ENCODE measurements around the gene RNF13.

RNF13 gene, protein sequence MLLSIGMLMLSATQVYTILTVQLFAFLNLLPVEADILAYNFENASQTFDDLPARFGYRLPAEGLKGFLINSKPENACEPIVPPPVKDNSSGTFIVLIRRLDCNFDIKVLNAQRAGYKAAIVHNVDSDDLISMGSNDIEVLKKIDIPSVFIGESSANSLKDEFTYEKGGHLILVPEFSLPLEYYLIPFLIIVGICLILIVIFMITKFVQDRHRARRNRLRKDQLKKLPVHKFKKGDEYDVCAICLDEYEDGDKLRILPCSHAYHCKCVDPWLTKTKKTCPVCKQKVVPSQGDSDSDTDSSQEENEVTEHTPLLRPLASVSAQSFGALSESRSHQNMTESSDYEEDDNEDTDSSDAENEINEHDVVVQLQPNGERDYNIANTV

DNA sequence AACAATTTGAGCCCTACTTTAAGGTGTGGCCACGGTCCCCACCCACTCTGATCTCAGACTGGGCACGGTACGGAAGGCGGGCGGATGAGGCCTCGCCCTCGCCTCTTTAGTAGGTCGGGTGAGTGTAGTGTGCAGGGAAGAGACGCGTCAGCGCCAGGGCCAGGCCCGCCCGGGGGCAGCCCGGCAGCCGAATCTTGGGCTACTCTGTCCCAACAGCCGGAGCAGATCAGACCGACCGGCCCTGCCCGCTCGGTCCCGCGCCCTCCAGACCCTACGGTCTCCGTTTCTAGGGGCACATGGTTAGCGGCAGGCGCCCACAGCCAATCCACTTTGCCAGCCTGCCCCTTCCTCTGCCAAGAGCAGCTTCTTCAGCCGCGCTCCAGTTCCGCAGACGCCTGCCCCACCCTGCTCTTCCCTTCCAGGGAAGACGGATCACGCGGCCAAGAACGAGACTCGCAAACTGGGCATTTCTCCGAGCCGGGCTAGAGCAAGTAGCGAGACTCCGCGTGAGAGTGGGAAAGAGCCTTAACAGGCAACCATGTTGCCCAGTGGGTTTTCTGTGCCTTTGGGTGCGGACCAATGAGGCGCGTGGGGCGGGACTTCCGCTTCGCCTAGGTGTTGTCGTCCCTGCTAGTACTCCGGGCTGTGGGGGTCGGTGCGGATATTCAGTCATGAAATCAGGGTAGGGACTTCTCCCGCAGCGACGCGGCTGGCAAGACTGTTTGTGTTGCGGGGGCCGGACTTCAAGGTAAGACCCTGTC lies at the start of gene RNF13:
Gene RNF13, plus strand, starts transcription at position 610 of the 761 bp plus-strand sequence. CDS start 32,812 bp downstream, outside the sequence.
- peak; percentile 84 for DNase-seq

DNA sequence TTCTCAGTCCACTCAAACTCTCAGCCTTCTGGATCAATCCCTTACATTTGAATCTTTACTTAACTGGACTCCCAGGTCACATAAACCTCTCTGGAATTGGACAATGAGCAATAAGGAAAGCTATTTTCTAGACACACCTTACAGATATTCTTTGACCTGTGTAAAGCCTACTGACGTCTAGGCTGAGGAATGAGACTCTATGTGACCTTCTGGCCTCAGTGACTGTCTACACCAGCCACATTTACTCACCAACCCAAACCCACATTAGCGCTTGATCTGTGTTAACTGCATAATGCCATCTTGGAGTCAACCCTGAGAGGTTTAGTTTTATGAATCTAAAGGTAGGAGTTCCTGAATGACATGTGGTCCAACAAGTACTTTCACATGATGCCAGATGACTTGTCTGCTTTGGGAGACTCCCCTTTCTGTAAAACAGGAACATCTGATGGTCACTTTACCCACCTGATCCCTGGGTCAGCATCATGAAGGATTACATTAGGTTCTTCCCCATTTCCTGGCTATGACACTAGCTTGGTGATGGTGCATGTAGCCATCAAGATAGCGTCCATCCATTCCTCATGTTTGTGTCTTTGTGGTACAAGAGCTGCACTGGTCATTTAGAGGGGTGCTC lies 49.3 kb upstream of the RNF13 start:
- no peak for DNase-seq

DNA sequence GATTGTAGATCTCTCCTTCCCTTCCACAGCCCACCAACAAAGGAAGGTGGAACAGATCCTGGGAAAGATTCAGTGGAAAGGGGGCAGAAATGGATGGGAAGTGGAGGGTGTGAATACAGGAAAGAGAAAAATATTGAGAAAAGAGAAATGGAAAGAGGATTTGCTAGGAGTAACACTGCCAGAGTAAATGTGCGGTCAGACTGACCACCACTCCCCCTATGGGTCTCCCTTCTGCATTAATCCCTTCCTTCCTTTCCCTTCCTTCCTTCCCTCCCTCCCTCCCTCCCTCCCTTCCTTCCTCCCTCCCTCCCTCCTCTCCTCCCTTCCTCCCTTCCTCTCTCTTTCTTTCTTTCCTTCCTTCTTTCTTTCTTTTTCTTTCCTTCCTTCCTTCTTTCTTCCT lies 48.7 kb upstream of the RNF13 start:
- DNase-seq, result no peak

DNA sequence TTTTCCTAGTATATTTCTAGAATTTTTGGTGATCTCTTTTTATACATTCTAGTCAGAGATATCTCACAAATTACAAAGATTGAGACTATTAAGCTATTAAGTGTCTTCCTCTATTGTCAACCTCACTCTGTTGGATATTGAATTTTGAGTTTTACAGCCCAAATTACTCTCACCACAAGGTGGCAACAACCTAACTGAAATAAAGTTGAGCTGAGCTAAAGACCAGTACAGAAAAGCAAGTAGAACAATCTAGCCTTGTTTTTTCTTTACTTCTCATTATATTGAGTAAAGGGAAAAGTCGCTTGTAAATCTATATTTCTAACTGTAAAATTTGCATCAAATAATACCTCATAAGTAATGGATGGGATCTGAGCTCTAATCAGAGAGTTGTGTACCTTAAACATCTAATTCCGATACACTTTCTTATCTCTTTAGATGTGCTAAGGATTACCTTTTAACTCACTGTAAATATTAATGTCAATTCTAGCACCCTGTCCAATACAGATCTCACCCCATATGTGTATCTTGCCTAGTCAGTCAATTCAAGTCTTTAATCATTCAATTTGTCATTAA lies 47.2 kb upstream of the RNF13 start:
- no peak for DNase-seq

DNA sequence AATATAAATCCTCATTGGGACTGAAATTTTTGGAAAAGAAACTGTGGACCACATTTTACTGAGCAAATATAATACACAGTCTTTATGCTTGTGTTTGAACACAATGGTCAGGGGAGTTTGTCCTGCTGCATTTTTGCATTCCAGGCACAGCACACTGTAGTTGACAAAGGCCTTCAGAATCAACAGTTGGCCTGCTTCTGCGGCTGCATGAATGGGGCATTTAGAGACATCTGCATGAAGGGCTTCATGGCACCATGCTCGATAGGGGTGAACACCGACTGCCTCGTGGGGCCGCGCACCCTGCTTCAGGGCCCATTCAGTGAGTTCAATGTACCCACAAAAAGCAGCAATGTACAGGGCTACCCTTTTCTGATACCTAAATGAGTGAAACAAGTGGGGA lies 45.3 kb upstream of the RNF13 start:
- no peak for DNase-seq

DNA sequence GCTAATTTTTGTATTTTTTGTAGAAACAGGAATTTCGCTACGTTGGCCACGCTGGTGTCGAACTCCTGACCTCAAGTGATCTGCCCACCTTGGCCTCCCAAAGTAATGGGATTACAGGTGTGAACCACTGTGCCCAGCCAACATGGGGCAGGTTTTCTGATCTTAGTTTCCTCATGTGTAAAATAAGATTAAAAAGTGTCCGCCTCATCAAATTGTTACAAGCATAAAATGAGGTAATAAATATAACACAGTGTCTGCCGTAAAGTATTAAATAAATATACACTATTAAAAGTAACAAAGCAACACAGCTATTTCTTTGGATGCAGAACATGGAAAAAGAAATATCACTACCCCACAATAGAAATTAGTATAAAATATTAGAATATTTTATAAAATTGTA lies 44.3 kb upstream of the RNF13 start:
- DNase-seq, result no peak

DNA sequence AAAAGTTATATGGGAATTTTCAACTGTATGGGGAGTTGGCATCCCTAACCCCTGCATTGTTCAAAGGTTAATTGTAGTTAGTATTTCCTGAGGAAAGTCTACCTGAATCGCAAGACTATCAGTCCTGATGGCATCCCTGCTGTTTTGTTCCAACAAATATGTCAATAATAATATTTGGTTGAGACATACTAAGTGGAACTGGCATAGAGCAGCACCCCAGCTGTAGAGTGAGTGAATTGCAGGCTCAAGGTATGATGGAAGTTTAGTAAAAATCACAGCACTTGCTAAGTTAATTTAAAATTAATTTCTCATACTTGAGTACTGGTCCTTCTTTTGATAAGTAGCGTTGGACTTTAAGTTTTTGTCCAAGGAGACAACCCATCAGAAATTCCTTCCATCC lies 42.8 kb upstream of the RNF13 start:
- DNase-seq, result no peak

DNA sequence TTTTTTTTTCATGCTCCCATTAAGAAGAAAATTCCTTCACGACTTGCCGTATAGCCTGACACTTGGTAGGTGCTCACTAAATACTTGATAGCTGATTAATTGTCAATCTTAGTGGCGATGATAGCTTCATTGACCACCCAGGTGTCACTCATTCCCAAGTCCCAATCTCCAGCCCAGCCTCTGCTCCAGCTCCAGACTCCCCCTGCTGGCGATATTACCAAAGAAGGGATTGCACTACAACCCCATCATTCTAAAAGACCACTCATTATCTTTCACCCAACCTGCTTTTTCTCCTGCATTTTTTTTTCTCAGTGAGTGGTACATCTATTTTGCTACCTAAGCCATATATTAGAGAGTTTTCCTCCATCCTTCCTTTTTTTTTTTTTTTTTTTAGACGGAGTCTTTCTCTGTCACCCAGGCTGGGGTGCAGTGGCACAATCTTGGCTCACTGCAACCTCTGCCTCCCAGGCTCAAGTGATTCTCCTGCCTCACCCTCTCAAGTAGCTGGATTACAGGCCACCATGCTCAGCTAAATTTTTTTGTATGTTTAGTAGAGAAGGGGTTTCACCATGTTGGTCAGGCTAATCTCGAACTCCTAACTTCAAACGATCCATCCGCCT lies 41.3 kb upstream of the RNF13 start:
- DNase-seq, result no peak

DNA sequence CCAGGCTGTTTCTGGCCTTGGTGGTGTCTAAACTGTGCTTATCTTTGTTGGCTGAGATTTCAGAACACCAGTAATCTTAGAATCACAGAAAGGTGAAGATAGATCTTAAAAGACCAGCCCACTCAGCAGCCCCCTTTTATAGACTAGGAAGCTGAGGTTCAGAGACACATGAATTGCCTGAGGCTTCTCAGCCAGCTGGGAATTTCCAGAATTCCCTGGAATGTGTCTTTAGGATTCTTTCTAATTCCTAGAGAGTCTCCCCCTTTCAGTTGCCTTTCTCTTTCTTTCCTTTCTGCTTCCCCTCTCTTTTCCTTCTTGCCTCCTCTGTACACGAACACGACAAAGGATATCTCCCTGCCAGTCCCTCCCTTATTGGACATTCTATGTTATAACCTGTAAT lies 40.2 kb upstream of the RNF13 start:
- DNase-seq, result no peak

DNA sequence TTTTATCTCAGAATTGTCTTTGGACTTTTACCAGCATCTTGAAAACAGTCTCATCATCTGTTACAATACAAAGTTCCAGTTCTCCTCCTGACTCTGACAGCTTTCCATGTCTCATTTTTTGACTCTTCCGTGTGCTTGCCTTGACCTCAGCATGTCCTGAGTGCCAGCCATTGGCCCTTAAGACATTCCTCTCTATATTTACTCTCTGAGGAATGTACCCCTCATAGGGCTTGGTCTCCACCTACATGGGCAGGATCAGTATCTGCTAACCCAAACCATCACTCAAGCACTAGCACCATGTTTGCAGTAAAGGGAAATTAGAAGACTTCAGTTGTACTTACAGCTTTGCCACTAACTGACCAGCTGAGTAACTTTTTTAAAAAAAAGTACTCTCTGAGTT lies 36.8 kb upstream of the RNF13 start:
- DNase-seq, result no peak

DNA sequence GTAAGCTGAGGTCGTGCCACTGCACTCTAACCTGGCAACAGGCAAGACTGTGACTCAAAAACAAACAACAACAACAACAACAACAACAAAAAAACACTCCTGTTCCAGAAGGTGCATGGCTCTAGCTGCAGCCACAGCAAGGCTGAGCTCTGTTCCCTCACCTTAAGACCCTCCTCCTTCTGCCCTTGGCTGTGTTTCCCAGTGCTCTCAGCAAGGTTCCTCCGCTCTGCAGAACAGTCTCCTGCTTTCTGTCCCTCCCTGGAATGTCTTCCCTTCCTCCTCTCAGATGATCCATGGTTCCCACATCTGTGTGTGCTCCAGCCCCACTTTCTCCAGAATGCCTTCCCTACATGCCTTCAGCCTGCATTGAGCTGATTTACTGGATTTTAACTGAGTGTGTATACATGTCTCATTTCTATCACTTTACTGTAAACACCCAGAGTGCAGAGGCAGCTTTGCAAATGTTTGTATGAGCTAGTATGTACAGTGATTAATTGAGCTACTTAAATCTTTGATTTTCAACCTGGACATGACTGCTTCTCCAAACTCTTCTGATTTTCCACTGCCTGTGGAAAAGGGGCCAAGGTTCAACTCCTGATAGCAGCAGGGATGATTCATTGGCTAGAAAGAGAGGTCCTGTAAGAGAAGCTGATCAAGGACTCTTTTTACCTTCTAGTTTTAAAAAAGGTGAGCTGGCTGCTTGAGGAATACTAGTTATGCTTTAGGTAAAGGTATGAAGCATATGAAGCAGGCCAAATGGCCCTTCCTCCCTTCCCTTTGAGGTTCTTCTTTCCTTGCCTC lies 35.4 kb upstream of the RNF13 start:
- no peak for DNase-seq

DNA sequence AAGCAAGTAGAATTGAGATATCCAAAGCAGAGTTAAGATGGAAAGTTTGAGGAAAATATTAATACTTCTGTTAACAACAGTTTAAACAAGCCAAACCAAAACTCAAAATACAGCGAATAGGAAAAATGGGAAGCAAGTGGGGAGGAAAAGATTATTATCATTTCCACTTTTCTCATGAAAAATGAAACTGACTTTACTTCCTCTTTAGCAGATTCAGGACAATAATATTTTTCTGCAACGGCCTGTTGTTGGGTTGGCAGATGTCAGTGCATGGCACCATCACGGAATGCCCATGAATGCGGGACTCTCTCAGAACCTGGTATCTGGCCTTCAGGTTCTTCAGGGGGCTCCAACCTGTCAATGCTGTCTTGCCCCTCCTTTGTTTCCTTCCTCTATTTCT lies 31.8 kb upstream of the RNF13 start:
- DNase-seq, result no peak

DNA sequence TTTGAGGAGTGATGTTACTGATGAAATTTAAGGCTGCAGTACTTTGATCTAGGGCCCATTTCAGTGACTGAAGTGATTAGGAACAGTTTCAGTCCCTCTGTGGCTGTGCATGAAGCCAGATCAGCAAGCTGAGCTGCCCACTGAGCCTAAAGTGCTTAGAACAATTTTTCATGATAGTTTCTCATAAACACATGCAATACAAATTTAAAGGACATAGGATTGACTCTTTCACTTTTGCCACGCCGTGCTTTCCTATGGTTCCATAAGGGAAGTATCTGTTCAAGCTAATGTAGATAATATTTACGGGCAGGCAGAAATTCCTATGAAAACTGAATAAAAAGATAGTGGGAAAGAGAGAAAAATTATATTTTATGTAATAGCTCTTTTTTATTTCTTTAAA lies 31.3 kb upstream of the RNF13 start:
- DNase-seq, result no peak

DNA sequence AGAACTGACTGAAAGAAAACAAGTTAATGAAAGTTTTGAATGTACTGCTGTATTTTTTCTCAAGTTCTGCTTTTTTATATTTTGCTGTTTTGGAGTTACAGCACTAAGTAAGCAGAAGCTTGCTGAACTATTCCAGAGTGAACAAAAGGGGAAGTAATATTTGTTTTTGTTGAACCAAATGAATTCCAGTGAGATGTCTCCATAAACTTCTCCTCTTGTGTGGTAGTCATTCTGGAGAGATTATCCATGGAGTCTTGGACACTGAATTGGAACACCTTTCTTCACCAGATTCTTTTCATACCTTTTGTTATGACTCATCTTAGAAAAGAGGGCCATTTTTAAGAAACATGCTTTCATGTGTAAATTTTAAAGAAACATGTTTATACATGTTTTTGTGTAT lies 29.4 kb upstream of the RNF13 start:
- no peak for DNase-seq

DNA sequence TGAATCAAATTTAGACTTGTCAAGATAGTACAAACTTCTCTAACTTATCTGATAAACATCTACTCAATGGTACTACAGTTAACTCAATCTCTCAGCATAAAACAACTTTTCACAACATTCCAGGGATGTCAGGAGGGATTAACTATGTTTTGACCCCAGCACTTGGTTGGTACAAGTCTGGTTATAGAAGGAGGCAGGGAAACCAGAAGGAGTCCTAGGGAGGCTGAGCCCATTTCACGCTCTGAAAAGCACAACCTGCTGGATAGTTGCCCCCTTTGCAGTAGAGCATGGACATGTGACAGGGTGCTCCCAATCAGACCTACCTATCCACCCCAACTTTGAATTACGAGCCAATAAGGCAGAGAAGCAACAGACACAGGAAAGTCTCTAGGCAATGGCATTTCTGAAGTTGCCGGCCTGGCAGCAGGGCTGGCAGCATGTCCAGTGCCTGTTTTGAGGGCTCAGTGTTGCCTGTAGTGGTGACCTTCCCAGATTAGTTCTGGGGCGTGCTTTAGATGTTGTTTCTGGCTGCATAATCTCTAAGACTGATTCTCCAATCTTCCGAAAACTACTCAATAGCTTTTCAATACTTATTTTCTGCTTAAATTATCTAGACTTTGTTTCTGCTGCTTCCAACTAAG lies 28.8 kb upstream of the RNF13 start:
- no peak for DNase-seq

DNA sequence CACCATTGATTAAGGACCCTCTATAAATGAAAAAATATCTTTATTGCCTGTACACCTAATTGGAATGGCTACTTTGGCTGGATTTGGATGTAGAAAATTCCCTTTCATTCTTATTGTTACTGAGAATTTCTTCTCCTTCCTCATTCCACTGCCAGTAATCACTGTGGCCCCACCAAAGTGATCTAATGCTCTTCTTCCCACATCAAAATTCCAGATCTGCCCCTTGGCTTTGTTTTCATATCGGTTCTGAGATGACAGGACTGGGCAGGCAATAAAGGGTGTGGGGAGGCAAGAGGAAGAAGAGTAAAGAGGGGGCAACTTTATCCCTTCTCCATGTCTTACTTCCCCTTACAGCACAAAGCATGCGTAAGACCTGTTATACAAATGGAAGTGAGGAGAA lies 22.7 kb upstream of the RNF13 start:
- DNase-seq, result no peak

DNA sequence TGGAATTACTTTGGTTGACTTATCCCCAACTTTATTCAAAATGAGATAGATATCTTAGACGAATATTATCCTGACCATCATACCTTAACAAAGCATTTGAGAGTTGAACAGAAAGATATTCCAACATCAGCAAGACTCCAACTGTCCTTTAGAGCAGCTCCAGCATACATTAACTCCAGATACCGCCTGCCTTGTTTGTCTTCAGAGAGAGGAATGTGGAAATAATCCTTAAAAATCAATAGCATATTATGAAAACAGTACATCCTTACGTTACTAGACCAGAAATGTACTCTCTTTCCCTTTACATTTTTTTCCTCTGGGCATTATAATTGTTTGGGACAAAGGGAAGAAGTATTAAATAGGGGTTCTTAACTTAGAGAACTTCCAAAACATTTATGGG lies 22.3 kb upstream of the RNF13 start:
- no peak for DNase-seq

DNA sequence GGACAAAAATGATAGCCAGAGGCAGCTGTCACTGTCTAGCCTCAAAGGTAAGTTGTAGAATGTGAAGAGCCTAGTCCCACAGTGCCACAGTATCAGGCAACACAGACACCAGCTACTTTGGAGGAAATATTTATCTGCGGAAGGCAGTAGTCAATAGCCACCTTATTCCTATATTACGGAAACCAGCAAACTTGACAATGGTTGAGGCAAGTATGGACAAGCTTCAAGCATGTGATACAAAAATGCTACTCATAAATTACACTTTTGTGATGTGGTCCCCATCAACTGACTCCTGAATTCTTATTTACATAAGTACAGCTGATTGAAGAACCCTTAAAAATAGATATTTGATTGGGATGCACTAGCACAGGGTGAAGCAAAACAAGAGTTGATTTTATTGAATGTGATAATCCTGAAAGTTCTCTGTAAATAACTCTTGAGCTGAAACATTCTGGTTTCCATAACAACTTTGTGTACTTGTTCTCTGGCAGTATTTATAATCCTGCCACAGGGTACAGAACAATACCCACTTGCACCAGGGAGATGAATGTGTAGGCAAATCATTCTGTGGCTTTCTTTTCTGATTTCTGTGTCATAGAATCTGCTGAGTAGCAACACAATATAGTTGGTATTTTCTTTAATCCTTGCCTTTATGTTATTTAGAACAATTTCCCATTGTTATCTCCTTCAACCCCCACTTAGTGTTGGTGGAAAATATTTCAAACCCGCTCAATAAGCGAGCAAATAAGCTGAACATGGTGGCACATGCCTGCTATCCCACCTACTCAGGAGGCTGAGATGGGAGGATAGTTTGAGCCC lies 20.4 kb upstream of the RNF13 start, which contains the start of gene ANKUB1:
Gene ANKUB1, minus strand, starts transcription at position 103 of the 819 bp plus-strand sequence. CDS start 188 bp downstream, outside the sequence.
- DNase-seq, result no peak

DNA sequence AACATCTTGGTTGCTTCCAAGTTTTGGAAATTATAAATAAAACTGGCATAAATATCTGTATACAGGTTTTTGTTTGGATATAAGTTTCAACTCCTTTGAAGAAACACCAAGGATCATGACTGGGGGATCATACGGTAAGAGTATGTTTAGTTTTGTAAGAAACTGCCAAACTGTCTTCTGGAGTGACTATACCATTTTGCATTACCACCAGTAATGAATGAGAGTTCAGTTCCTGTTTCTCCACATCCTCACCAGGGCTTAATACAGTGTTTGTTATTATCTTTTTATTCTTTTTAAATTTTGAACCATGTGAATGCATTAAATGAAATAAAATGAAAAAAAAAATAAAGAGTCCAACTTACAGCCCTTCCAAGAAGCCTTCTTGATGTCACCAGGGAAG lies 17.0 kb upstream of the RNF13 start:
- no peak for DNase-seq

DNA sequence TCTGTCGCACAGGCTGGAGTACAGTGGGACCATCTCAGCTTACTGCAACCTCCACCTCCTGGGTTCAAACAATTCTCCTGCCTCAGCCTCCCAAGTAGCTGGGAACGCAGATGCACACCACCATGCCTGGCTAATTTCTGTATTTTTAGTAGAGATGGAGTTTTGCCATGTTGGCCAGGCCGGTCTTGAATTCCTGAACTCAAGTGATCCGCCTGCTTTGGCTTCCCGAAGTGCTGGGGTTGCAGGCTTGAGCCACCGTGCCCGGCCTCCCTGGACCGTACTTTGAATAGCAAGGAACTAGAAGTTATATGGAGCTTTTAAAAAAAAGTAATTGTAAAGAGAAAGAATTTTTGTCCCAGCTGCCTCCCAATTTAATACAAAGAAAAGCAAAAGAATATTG lies 12.3 kb upstream of the RNF13 start:
- no peak for DNase-seq

DNA sequence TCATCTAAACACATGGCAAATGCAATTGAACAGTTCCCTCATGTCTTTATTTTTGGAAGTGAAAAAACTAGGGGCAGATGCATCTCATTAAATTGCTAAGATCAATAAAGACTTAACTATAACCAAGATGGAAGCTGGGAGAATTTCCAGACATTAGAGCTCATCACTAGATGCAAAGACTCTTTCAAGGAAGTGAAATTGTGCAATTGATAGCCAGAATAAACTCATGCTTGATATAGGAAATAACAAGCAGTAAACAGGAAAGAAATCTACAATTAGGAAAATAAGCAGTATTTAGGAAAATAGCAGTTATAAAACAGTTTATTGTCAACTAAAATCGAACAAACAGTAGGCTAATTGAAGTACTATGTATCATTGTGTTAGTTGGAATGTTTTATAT lies 11.8 kb upstream of the RNF13 start:
- no peak for DNase-seq

All from activated CD4-positive, alpha-beta T cell treated with anti-CD3 and anti-CD28 coated beads for 1 hour (primary cell).